Right renal pelvis (tissue), 4 donors: ENCODE results near the gene SMARCB1. TPM values are rescaled to one million over a fixed set of nuclear protein-coding genes. Genes with fewer than 3 reads are reported as not detected.

Experiments used
- DNase-seq, 4 donors: peaks; one replicate each; pipeline ENCODE4 v3.0.0-alpha.2; 2013; ENCODE audit warnings: low read depth in 4 of 4, low spot score in 3 of 4, missing footprints in 1 of 4
- polyA plus RNA-seq, 4 donors: library from polyadenylated mRNA; unstranded; fragments of 120-200 nt; gene quantifications; one replicate each; pipeline ENCODE4 v1.2.1, GENCODE V29; 2013; ENCODE audit not compliant: insufficient read length in 4 of 4

SMARCB1 gene
- 100 to 1,000 TPM; 193 to 206 (median 194) TPM for polyA plus RNA-seq

DNA sequence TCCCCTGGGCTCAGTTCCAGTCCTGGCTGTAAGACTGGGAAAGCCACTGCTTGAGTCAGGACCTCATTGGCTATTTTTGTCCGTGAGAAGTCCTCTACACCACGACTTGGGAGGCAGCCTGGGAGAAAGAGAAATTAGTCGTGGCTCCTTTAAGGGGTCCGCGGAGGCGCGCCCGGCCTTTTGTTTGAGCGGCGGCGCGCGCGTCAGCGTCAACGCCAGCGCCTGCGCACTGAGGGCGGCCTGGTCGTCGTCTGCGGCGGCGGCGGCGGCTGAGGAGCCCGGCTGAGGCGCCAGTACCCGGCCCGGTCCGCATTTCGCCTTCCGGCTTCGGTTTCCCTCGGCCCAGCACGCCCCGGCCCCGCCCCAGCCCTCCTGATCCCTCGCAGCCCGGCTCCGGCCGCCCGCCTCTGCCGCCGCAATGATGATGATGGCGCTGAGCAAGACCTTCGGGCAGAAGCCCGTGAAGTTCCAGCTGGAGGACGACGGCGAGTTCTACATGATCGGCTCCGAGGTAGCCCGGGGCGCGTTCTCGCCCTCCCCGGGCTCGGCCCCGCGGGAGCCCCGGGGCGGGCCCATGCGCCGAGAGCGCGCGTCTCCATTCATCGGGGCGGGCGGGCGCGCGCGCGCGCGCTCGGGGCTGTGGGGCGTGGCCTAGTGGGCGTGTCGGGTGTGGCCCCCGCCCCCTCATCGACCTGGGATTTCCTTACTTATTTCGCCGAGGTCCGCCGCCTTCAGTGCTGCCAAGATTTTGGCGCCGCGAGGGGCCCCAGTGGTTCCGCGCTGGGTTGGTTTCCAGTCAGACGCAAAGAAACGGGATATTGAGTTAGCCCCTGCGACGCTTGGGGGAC lies at the start of gene SMARCB1:
SMARCB1 (plus strand) TSS at position 215 of the 848 bp plus-strand sequence; CDS start at position 419, 204 bp downstream.
- DNase-seq, result peak; percentile 82 to 86 (median 86)

DNA sequence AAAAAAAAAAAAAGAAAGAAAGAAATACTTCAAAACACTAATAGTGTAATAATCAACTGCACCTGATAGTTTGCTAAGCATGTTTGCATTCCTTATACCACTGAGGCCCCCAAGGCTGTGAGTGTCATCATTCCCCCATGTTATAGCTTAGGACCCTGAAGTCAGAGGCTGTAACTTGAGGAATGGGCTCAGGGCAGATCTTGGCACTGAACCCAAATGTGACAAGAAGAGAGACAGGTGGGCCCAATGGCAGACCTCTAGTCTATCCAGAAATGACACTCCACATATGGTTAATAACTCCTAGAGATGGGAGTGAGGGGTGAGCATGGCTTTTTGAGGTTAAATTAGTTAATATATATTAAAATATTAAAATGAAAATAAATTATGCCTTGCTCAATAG lies 49.1 kb upstream of the SMARCB1 start:
- DNase-seq, result no peak

- DNase-seq, result no peak
Measured at GRCh38 chr22:23742505-23743264, 44.1 kb upstream of the SMARCB1 start.

DNA sequence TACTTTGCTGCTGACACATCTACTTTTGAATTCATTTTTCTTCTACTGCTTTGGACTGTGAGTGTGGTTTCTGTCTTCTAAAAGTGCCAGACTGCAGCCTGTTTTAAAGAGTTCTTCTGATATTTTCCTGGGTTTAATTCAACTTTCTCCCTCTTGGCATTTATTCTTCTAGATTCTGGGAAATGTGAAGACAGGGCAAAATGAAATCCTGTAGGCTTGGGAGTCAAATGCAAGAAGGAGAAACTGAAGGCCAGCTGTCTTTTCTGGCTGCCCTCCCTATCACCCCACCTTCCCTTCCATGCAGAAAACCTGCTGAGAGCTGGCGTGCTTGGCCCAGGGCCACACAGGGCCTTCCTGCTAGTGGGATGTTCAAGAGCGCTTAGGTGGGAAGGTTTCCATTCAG lies 43.5 kb upstream of the SMARCB1 start:
- DNase-seq, result no peak

DNA sequence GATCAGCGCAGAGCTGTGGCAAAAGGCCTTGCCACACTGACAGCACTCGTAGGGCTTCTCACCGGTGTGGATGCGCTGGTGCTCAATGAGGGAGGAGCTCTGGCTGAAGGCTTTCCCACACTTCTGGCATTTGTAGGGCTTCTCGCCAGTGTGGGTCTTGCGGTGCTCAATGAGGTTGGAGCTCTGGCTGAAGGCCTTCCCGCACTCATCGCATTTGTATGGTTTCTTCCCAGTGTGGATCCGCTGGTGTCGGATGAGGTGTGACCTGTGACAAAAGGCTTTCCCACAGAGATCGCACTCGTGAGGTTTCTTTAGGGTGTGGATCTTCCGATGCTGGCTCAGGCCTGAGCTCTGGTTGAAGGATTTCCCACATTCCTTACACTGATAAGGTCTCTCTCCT lies 42.8 kb upstream of the SMARCB1 start:
- DNase-seq, result no peak

DNA sequence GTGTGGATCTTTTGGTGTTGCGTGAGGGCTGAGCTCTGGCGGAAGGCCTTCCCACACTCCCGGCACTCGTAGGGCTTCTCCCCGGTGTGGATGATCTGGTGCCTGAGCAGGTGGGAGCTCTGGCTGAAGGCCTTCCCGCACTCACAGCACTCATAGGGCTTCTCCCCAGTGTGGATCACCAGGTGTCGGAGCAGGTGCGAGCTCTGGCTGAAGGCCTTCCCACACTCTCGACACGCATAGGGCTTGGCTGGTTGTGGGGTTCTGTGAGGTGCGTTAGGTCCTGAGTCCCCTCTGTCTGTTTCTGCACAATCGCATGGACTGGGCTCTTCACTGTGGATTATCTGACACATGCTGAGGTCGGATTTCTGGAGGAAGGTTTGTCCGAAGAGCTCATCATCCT lies 42.3 kb upstream of the SMARCB1 start:
- DNase-seq, result no peak

GRCh38 chr22:23745791-23746190 lies 41.0 kb upstream of the SMARCB1 start:
- no peak for DNase-seq

GRCh38 chr22:23749841-23750301 lies 36.9 kb upstream of the SMARCB1 start:
- no peak for DNase-seq

GRCh38 chr22:23750367-23750713 lies 36.4 kb upstream of the SMARCB1 start:
- no peak for DNase-seq

DNA sequence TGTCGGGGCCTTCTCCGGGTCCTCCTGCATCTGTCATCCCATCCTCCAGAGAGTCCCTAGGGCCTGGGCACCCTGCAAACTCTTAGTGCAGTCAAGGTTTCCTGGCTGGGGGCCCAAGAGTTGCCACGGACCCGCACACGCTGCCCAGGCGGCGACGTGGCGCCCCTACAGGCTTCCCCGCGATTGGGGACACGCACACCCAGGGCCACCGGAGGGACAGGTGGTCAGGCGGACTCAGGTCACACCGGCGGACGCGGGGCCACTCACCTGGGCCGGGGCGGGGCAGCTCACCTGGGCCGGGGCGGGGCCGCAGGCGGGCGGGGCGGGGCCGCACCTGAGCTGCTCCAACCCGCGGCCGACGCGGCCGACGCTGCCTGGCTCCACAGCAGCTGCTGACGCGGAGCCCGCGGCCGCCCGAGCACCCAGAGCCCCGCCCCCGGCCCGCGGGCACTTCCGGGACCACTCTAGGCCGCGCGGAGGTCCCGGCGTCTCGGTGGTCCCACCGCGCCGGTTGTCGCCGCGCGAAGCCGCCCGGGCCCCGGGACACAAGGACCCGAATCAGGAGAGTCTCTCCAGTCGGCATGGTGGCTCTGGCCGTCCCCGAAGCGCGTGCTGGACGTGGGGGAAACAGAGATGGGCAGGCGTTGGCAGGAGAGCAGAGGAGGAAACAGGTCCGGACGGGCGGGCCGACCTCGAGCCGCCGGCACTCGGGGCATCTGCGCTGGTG lies 35.9 kb upstream of the SMARCB1 start, which contains the start of gene ZNF70:
ZNF70 (minus strand) TSS at position 399 of the 727 bp plus-strand sequence. CDS start 5,972 bp downstream, outside the sequence.
- DNase-seq, result peak in 3 of 4 donors; percentile 76 to 79 (median 78)

DNA sequence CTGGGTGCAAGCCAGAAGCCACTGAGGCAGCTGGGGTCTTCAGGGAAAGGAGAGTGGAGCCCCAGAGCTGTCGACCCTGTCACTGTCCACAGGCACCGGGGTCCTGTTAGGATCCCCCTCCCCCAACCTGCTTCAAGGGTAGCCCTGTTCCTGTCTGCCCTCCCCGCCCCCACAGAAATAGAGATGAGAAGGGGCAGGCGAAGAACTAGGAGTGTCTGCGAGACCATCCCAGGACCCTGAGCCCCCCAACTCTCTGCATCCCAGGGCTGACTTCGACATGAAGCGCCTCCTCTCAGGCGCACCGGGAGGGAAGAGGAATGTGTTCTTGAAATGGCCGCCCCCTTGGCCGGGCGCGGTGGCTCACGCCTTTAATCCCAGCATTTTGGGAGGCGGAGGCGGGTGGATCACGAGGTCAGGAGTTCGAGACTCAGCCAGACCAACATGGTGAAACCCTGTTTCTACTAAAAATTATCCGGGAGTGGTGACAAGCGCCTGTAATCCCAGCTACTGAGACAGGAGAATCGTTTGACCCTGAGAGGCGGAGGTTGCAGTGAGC lies 35.2 kb upstream of the SMARCB1 start:
- no peak for DNase-seq

DNA sequence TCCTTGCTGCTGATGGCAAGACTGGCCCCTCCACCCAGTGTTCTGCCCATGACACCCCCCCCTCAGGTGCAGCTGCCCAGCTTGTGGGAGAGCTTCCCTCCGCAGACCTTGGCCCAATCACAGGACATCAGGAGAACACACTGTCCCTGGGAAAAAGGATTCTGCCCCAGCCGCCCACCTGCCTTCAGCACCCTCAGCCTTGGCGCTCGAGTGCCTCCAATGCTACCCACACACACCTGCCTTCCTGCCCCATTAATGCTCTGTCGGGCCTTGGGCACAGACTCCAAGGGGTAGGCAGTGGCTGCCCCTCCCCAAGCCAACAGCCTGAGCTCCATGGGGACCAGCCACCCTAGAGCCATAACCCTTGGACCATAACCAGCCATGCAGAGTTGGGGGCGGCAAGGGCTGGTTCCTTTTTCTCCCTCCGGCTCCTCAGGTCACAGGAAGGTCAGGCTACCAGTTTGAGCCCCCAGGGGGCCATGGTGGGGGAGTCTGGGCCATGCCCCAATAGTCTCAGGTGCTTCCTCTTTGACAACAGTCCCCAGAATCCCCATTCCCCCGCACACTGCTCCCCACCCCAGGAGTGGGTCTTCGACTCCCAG lies 34.6 kb upstream of the SMARCB1 start:
- no peak for DNase-seq

GRCh38 chr22:23752750-23753149 lies 34.0 kb upstream of the SMARCB1 start:
- DNase-seq, result no peak

DNA sequence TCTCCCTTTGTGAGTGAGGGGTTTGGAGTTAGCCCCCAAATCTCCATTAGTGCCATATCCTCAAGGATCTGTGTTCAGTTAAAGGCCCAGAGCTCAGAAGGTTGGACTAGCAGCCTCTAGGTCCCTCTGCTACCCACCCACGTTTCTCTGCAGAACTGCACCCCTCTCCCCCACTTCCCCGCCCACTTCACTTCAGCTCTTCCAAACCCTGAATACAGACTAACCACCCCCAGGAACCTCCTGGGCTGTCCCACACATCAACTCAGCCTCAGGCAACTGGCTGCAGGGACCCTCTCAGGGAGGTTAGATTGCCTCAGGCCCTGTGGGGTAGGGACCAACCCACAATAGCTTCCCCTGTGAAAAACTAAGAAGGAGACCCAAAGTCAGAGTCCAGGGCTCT lies 33.4 kb upstream of the SMARCB1 start:
- DNase-seq, result no peak

- DNase-seq, result no peak
Measured at GRCh38 chr22:23754220-23754919, 32.4 kb upstream of the SMARCB1 start, which contains the start of gene VPREB3. VPREB3 (minus strand) TSS chr22:23754425; CDS start chr22:23754363, 62 bp downstream.

- no peak for DNase-seq
Measured at GRCh38 chr22:23754980-23755636, 31.7 kb upstream of the SMARCB1 start.

DNA sequence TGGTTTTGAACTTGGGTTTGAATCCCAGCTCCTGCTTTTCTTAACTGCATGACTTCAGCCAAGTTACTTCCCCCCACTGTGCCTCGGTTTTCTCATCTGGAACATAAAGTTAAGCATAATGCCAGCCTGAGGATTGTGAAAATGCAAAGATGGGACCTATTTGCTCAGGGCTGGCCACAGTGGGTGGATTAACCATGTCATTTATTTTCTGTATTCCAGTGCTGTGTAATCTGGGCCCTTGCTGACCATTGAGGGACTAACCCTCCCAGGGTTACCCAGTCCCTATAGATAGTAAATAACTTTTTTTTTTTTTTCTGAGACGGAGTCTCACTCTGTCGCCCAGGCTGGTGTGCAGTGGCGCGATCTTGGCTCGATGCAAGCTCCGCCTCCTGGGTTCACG lies 31.1 kb upstream of the SMARCB1 start:
- no peak for DNase-seq

DNA sequence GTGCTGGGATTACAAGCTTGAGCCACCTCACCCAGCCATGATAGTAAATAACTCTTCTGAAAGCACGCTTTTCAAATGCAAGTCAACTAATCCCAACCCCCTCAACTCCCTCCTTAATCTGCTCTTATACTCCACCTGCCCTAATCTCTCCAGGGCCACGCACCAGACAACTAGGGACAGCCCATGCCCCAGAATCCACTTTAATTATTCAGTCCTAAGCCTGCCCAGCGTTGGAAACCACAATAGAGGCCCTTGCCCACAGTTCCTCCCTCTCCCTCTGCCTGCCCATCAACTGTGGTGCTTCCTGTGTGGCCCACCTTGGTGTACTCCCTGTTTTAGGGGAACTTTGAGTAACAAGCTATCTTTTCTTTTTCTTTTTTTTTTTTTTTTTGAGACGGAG lies 29.9 kb upstream of the SMARCB1 start:
- no peak for DNase-seq

GRCh38 chr22:23759566-23759965 lies 27.2 kb upstream of the SMARCB1 start:
- no peak for DNase-seq
